Measurements from ENCODE around the gene ICA1.

The ICA1 gene

GRCh38 chr7:8227261-8227660 is 34.7 kb downstream of the ICA1 start:
- no peak for DNase-seq (ENCODE audit: low read depth)

- no peak for DNase-seq (ENCODE audit: low read depth)
Measured at GRCh38 chr7:8226501-8226900, 35.5 kb downstream of the ICA1 start.

GRCh38 chr7:8221567-8221966 is 40.4 kb downstream of the ICA1 start:
- no peak for DNase-seq (ENCODE audit: low read depth)

- no peak for DNase-seq (ENCODE audit: low read depth)
Measured at GRCh38 chr7:8221101-8221495, 40.9 kb downstream of the ICA1 start.

- no peak for DNase-seq (ENCODE audit: low read depth)
Measured at GRCh38 chr7:8220376-8221100, 41.4 kb downstream of the ICA1 start.

GRCh38 chr7:8217200-8218068 is 44.5 kb downstream of the ICA1 start:
- no peak for DNase-seq (ENCODE audit: low read depth)

GRCh38 chr7:8216334-8216690 is 45.7 kb downstream of the ICA1 start:
- DNase-seq (ENCODE audit: low read depth): no peak

- no peak for DNase-seq (ENCODE audit: low read depth)
Measured at GRCh38 chr7:8215648-8216333, 46.2 kb downstream of the ICA1 start.

GRCh38 chr7:8214244-8214824 is 47.6 kb downstream of the ICA1 start:
- no peak for DNase-seq (ENCODE audit: low read depth)

- DNase-seq (ENCODE audit: low read depth): no peak
Measured at GRCh38 chr7:8213381-8213780, 48.6 kb downstream of the ICA1 start.

GRCh38 chr7:8212638-8213037 is 49.3 kb downstream of the ICA1 start:
- DNase-seq (ENCODE audit: low read depth): no peak

- no peak for DNase-seq (ENCODE audit: low read depth)
Measured at GRCh38 chr7:8211725-8212096, 50.3 kb downstream of the ICA1 start.

GRCh38 chr7:8210845-8211724 is 50.9 kb downstream of the ICA1 start:
- no peak for DNase-seq (ENCODE audit: low read depth)

GRCh38 chr7:8209353-8209752 is 52.6 kb downstream of the ICA1 start:
- DNase-seq (ENCODE audit: low read depth): no peak

GRCh38 chr7:8208816-8209215 is 53.2 kb downstream of the ICA1 start:
- DNase-seq (ENCODE audit: low read depth): no peak

- no peak for DNase-seq (ENCODE audit: low read depth)
Measured at GRCh38 chr7:8206956-8207355, 55.0 kb downstream of the ICA1 start.

- no peak for DNase-seq (ENCODE audit: low read depth)
Measured at GRCh38 chr7:8205537-8205936, 56.4 kb downstream of the ICA1 start.

GRCh38 chr7:8205031-8205387 is 57.0 kb downstream of the ICA1 start:
- DNase-seq (ENCODE audit: low read depth): no peak

- no peak for DNase-seq (ENCODE audit: low read depth)
Measured at GRCh38 chr7:8204339-8205030, 57.5 kb downstream of the ICA1 start.

- DNase-seq (ENCODE audit: low read depth): no peak
Measured at GRCh38 chr7:8201846-8202441, 60.0 kb downstream of the ICA1 start.

GRCh38 chr7:8200717-8201116 is 61.2 kb downstream of the ICA1 start:
- no peak for DNase-seq (ENCODE audit: low read depth)
